Motor neuron (in vitro differentiated cells): Measurements from ENCODE around the gene CTBS. TPM values are rescaled to one million over a fixed set of nuclear protein-coding genes. Genes with fewer than 3 reads are reported as not detected.
"Not testable (repeated sequence)": the region's sequence is repeated elsewhere in the genome, so short reads cannot be mapped to it uniquely, and the experiment has no call there.

ENCODE experiments used
- ATAC-seq, 8 experiments: fragments of 200-7000 bp; cut with Tn5 transposase; replicated peaks in 6 of 8; 2 replicates each; pipeline ENCODE4 v1.8.0; 2021; ENCODE audit warnings: mild to moderate bottlenecking in 8 of 8, moderate library complexity in 8 of 8
- H3K27ac ChIP-seq, 2 donors: fragments of 250-450 bp; sonication (Bioruptor Pico); 2 replicates each; pipeline ENCODE4 v1.9.0; 2021; ENCODE audit warnings: antibody characterized with exemption in 2 of 2, mild to moderate bottlenecking in 2 of 2, moderate library complexity in 1 of 2
- H3K4me1 ChIP-seq, 2 donors: fragments of 250-450 bp; sonication (Bioruptor Pico); replicated peaks in 1 of 2; 2 replicates each; pipeline ENCODE4 v1.6.1; 2021; ENCODE audit warnings: antibody characterized with exemption in 2 of 2, mild to moderate bottlenecking in 2 of 2, moderate library complexity in 1 of 2
- H3K4me3 ChIP-seq, 5 donors: fragments of 250-450 bp; sonication (Bioruptor Pico); 2 replicates each; pipeline ENCODE4 v1.9.0; 2021; ENCODE audit warnings: antibody characterized with exemption in 5 of 5, mild to moderate bottlenecking in 5 of 5, moderate library complexity in 4 of 5
- WGBS, 10 experiments: fragments of 450-650 bp; shearing (Covaris generic); methylation state at CpG; one replicate each; pipeline ENCODE4 v1.0.0; 2022; 5-methylcytosine and 5-hydroxymethylcytosine counted together
- in situ Hi-C, 9 experiments: fragments of 400-800 bp; cut with MboI; loops; one replicate each; pipeline ENCODE4 v1.15.0; 2021; ENCODE audit warnings: low sequenced_read_pairs in 9 of 9, low pct_unique_long_range_greater_than_20kb in 2 of 9; ENCODE audit not compliant: unreplicated experiment in 9 of 9
- total RNA-seq, 8 experiments: library from RNA; unstranded; fragments of 300-600 nt; gene quantifications; 2 replicates each; pipeline versions ENCODE4 v1.2.3 to v1.2.4, GENCODE V29; 2022

CTBS gene
- total RNA-seq, 8 experiments from 2014 or later, result 2.3 to 15.4 (median 5.5) TPM

- H3K27ac ChIP-seq, result no peak overlapping the region
- ATAC-seq, result no peak
- in situ Hi-C loops, result loop anchor here in 1 of 9 experiments (25.0 kb wide), 1 partner anchor 88 kb away; no protein-coding TSS in a partner anchor
- H3K4me1 ChIP-seq, result no peaks in the 10 kb centered on the region
- no peak overlapping the region for H3K4me3 ChIP-seq
Measured at GRCh38 chr1:84524590-84524989, 49.6 kb downstream of the CTBS start.

GRCh38 chr1:84510668-84511067 is 63.6 kb downstream of the CTBS start:
- WGBS, 10 experiments, result 7 to 100% (median 65%) methylated on average over 1 to 3 of the region's 3 CpGs; no CpG with 5 or more reads in 1 of the 10 experiments
- in situ Hi-C loops, result loop anchor here in 1 of 9 experiments (25.0 kb wide), 1 partner anchor 102 kb away; no protein-coding TSS in a partner anchor
- ATAC-seq, result no peak
- Histone ChIP-seq H3K4me3 (no peak overlapping the region), H3K4me1 (no peaks in the 10 kb centered on the region), H3K27ac (no peak overlapping the region)

- H3K4me1 ChIP-seq, result peaks cover 0 to 1% of the 10 kb centered on the region in 2 donors
- in situ Hi-C loops, result loop anchor here in 1 of 9 experiments (25.0 kb wide), 1 partner anchor 102 kb away; no protein-coding TSS in a partner anchor
- no peak overlapping the region for H3K27ac ChIP-seq
- no peak for ATAC-seq
- WGBS, 10 experiments, result 0 to 64% (median 50%) methylated on average over 1 to 2 of the region's 2 CpGs
- no peak overlapping the region for H3K4me3 ChIP-seq
Measured at GRCh38 chr1:84510165-84510564, 64.1 kb downstream of the CTBS start.

GRCh38 chr1:84509029-84509428 is 65.2 kb downstream of the CTBS start:
- in situ Hi-C loops, result loop anchor here in 2 of 9 experiments (10.0 to 25.0 kb wide), 2 partner anchors 103 to 236 kb away; no protein-coding TSS in a partner anchor
- no peak for ATAC-seq

GRCh38 chr1:84508510-84508909 is 65.7 kb downstream of the CTBS start:
- in situ Hi-C loops, result loop anchor here in 2 of 9 experiments (10.0 to 25.0 kb wide), 2 partner anchors 104 to 236 kb away; no protein-coding TSS in a partner anchor
- Histone ChIP-seq H3K4me1 (peaks cover 4 to 14% of the 10 kb centered on the region in 2 donors), H3K4me3 (no peak overlapping the region), H3K27ac (no peak overlapping the region)
- WGBS, 10 experiments, result 91 to 100% (median 100%) methylated on average over 1 of the region's 1 CpG; no CpG with 5 or more reads in 1 of the 10 experiments
- ATAC-seq, result no peak

More at GRCh38 chr1:84509029-84509428, 65.2 kb downstream of the CTBS start:
- Histone ChIP-seq H3K4me1 (peaks cover 0 to 9% of the 10 kb centered on the region in 2 donors), H3K4me3 (no peak overlapping the region), H3K27ac (no peak overlapping the region)
- 86 to 100% (median 96%) methylated on average over 1 to 4 of the region's 4 CpGs for WGBS, 10 experiments

- in situ Hi-C loops, result loop anchor here in 2 of 9 experiments (10.0 to 25.0 kb wide), 2 partner anchors 104 to 237 kb away; no protein-coding TSS in a partner anchor
- peaks cover 10 to 21% of the 10 kb centered on the region in 2 donors for H3K4me1 ChIP-seq
- 85 to 100% (median 92%) methylated on average over 1 to 14 of the region's 14 CpGs for WGBS, 10 experiments
- H3K27ac ChIP-seq, ATAC-seq, H3K4me3 ChIP-seq: not testable (repeated sequence)
Measured at GRCh38 chr1:84507887-84508286, 66.4 kb downstream of the CTBS start.

- Histone ChIP-seq H3K27ac (peak overlapping the region; percentile 1 to 83), H3K4me1 (peaks cover 10 to 24% of the 10 kb centered on the region in 2 donors), H3K4me3 (peak overlapping the region; percentile 80 to 96 (median 90))
- ATAC-seq, result no peak
- 20 to 79% (median 41%) methylated on average over 3 to 12 of the region's 26 CpGs for WGBS, 10 experiments
- in situ Hi-C loops, result loop anchor here in 2 of 9 experiments (10.0 to 25.0 kb wide), 2 partner anchors 105 to 238 kb away; no protein-coding TSS in a partner anchor
Measured at GRCh38 chr1:84506729-84507453, 67.3 kb downstream of the CTBS start.

- peak; percentile 83 to 96 (median 93) for ATAC-seq
Measured at GRCh38 chr1:84506002-84506728, 68.1 kb downstream of the CTBS start, which contains the start of the genes GNG5 and SPATA1. Gene GNG5 (minus strand): TSS chr1:84506581. CDS start chr1:84506091, 490 bp downstream. Gene SPATA1 (plus strand): TSS chr1:84506386. CDS start chr1:84516360, 9,974 bp downstream.

GRCh38 chr1:84505493-84506001 is 68.7 kb downstream of the CTBS start:
- H3K27ac ChIP-seq, result peak overlapping the region; percentile 64 to 83
- ATAC-seq, result peak; percentile 42 to 69 (median 64)
- H3K4me3 ChIP-seq, result peak overlapping the region; percentile 80 to 96 (median 90)
- WGBS, 10 experiments, result 0 to 2% (median 0%) methylated on average over 3 to 21 of the region's 47 CpGs; no CpG with 5 or more reads in 3 of the 10 experiments
- in situ Hi-C loops, result loop anchor here in 2 of 9 experiments (10.0 to 25.0 kb wide), 2 partner anchors 107 to 239 kb away; no protein-coding TSS in a partner anchor
- peaks cover 10 to 28% of the 10 kb centered on the region in 2 donors for H3K4me1 ChIP-seq

More at GRCh38 chr1:84506002-84506728, 68.1 kb downstream of the CTBS start, which contains the start of the genes GNG5 and SPATA1:
- peak within 1 kb of the TSS; percentile 80 to 96 (median 90) for H3K4me3 ChIP-seq
- peak within 1 kb of the TSS; percentile 64 to 83 for H3K27ac ChIP-seq
- 0 to 10% (median 0%) methylated on average over 1 to 15 of the region's 60 CpGs; no CpG with 5 or more reads in 4 of the 10 experiments for WGBS, 10 experiments
- peaks cover 10 to 28% of the 10 kb centered on the region in 2 donors for H3K4me1 ChIP-seq
- in situ Hi-C loops, result loop anchor here in 2 of 9 experiments (10.0 to 25.0 kb wide), 2 partner anchors 106 to 239 kb away; no protein-coding TSS in a partner anchor

GRCh38 chr1:84504580-84505492 is 69.4 kb downstream of the CTBS start:
- in situ Hi-C loops, result loop anchor here in 2 of 9 experiments (10.0 to 25.0 kb wide), 2 partner anchors 107 to 240 kb away; no protein-coding TSS in a partner anchor
- ATAC-seq, result no peak
- Histone ChIP-seq H3K4me3 (peak overlapping the region; percentile 80 to 96 (median 90)), H3K4me1 (peaks cover 10 to 28% of the 10 kb centered on the region in 2 donors), H3K27ac (peak overlapping the region in 1 of 2 donors; percentile 83)
- WGBS, 10 experiments, result 0 to 20% (median 9%) methylated on average over 2 to 17 of the region's 17 CpGs

- Histone ChIP-seq H3K4me1 (peaks cover 10 to 28% of the 10 kb centered on the region in 2 donors), H3K27ac (no peak overlapping the region), H3K4me3 (no peak overlapping the region)
- WGBS, 10 experiments, result 18 to 70% (median 47%) methylated on average over 3 to 5 of the region's 5 CpGs; no CpG with 5 or more reads in 1 of the 10 experiments
- in situ Hi-C loops, result loop anchor here in 2 of 9 experiments (10.0 to 25.0 kb wide), 2 partner anchors 109 to 242 kb away; no protein-coding TSS in a partner anchor
- ATAC-seq, result no peak
Measured at GRCh38 chr1:84502927-84503326, 71.3 kb downstream of the CTBS start.
